HG03060 (cell line): ENCODE measurements around the gene FNBP1L.

Experiments used
- ATAC-seq: cut with Tn5 transposase; IDR thresholded peaks from one replicate; pipeline ENCODE4 v1.9.1; 2021; ENCODE audit warnings: low read depth, moderate number of reproducible peaks; ENCODE audit not compliant: unreplicated experiment

Gene FNBP1L

DNA sequence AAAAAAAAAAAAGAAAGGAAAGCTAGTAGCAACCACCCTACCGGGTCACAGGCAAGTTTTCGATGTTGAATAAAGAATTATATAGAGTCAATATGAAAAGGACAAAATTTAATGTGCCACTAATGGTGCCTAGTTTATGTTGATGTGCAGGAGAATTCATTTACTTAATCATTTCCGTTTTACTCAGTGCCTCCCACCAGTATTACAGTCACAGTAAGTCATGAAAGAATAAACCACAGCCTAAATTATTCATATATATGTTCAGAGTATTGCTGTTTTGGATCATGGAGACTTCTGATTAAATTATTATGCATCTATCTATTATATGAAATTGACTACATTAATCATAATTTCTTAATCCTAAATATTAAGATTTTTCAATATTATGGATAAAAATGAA lies 35.3 kb downstream of the FNBP1L start:
- ATAC-seq = no peak

DNA sequence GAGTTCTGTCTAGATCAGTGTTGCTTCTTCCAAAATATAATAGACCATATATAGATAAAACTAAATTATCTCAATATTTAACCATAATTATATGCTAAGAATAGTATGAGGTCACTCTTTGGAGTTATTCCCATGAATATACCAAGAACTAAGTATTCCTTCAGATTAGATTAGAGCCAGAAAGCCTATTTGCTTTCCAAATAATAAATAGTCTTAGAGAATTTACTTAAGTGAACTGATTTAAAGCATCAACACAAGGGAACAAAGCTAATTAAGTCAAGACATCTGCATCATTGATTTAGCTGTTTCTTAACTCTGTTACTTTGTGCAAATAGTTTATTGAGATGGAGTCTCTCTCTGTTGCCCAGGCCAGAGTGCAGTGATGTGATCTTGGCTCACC lies 35.7 kb downstream of the FNBP1L start:
- ATAC-seq = no peak

DNA sequence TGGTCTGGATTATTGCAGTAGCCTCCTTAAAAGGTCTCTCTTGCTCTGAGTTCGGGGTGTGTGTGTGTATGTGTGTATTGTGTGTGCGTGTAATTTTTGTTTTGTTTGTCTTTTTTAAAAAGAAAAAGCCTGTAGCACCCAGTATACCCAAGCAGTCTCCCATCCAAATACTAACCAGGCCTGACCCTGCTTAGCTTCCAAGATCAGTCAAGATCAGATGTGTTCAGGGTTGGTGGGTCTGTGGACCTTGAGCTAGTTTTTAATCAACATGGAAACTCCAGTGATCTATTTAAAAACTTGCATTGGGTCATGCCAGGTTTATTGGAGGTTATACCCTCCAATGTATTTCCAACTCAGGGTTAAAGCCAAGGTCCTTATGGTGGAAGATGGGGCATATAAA lies 40.3 kb downstream of the FNBP1L start:
- ATAC-seq = no peak

DNA sequence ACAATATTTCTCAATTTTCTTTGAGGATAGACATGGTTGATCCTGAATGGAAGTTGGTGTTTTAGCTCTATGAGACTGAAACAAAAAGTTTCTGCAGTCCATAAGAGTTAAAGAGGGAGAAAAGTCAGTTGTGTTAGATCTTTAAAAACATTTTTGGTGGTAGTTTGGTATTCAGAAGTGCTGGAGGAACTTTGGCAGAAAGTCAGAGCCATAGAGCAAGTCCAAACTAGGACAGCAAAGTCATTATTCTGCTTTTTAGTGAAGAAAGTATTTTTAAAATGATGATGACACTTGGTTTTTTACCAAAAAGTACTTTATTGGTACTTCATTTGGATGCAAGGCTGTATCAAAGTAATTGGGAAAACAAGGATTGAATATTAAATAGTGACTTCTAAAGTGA lies 41.8 kb downstream of the FNBP1L start:
- no peak for ATAC-seq

DNA sequence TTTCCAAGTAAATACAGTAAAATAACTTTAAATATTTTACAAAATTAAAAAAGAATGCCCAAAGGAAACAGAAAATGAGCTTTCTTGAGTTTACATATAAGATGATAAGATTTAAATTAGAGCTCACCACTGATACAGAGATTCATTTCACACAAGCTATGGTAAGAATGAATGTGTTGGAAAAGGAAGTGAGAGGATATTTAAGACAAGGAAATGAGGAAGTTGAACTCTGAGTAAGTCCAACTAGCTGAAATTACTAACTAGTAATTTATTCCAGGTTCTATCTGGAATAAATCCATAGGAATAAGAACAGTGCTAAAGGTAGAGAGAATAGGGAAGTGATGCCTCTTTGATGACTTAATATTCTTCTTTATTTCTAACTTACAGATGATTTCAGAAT lies 42.4 kb downstream of the FNBP1L start:
- no peak for ATAC-seq

DNA sequence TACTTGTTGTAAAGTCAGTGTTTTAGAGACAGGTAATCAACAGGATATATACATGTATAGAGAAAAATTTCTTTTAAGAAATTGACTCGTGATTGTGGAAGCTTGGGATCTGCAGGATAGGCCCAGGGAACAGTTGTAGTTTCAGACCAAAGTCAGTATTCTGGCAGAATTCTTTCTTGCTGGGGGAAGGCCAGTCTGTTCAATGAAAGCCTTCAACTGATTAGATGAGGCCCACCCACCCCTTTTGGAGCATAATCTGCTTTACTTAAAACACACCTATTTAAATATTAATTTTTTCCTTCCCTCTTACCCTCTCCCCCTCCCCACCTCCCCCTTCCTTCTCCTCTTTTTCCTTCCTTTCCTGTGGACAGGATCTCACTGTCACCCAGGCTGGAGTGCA lies 48.0 kb downstream of the FNBP1L start:
- no peak for ATAC-seq

DNA sequence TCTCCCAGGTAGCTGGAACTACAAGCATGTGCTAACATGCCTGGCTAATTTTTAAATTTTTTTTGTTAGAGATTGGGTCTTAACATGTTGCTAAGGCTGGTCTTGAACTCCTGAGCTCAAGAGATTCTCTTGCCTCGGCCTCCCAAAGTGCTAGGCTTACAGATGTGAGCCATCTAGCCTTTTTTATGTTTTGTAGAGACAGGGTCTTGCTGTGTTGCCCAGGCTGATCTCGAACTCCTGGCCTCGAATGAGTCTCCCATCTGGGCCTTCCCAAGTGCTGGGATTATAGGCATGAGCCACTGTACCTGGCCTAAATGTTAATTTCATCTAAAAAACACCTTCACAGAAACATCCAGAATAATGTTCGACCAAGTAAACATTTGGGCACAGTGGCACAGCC lies 48.6 kb downstream of the FNBP1L start:
- ATAC-seq = no peak

DNA sequence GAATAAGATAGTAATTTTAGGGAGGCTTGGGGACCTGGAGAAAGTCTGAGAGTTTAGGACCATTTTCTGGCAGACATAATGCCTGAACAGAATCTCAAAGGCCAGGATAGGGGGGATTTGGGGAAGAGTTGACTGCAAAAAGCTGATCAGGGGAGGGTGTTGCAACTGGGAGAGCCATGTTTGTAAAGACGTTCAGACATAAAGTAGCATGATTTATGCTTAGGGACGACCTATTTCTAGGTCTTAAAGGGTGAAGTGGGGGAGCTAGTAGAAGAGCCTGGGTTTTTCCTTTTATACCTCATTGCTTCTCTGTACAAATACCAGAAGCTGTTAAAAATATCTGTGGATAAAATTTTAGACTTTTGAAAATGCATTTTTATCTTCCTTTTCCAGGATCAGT lies 51.2 kb downstream of the FNBP1L start:
- no peak for ATAC-seq

DNA sequence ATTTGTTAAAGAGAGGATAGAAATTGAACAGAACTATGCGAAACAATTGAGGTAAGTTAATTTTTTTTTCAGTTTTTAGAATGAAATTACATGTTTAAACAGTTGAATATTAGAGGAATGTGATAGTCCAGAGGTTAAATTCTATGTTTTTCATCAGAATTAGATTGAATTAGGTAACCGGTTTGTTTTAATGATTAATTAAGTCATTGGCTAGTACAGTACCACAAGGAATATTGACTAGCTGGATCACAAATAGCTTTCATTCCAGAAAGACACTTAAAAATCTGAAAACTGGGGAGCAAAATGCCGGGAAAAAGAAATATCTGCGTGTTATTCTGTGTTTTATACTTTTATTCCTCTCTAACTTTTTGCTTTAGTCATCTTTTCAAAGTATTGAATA lies 51.6 kb downstream of the FNBP1L start:
- no peak for ATAC-seq

DNA sequence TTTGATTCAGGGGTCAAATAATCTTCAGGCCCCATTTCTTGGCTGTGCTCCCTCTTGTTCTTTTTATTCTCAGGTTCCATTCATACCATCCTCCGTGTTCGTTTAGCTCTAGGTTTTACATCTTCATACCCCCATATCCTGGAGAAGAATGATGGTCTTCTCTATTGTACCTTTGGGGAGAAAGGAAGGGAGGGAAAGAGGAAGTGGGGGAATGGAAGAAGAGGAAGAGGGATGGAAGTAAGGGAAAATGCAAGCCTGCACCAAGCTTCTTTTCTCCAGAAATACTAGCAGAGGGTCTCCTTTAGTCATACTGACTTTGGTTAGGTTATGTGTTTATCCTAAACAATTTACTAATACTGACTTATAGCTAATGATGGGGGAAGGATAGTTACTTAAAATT lies 52.4 kb downstream of the FNBP1L start:
- ATAC-seq = no peak

DNA sequence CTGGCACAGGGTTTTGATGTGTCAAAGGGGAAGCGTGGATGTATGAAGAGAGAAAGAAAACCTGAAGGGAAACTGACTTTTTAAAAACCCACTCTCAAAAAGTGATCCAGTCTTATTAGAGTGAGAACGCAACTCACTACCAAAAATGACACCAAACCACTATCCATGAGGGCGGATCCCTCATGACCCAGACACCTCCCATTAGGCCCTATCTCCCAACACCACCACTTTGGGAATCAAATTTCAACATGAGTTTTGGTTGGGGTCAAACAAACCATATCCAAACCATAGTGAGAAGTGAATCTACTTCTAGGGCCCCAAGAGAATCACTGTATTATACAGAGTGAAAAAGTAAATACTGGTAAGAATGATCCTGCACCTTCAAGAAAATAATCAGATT lies 53.5 kb downstream of the FNBP1L start:
- ATAC-seq = no peak

DNA sequence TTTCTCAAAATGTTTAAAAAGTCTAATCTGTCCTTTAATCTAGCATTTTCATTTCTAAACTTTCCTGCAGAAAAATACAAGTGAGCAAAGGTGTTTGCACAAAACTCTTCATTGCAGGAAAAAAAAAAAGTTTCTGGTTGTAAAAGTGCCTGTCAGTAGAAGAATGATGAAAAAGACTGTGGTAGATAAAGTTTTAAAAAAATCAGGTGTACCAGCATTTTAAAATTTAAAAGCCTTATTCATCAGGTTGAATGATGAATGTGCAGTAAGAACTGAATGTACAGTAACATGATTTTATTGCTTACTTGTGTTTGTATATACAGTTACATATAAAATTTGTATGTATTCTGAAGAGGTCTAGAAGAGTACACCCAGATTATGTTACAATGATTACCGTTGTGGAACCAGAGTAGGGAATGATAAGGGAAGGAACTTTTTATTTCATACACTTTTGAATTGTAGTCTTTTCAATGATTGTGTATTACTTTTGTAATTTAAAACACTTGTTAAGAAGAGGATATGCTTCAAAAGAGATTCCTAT lies 54.0 kb downstream of the FNBP1L start:
- no peak for ATAC-seq

DNA sequence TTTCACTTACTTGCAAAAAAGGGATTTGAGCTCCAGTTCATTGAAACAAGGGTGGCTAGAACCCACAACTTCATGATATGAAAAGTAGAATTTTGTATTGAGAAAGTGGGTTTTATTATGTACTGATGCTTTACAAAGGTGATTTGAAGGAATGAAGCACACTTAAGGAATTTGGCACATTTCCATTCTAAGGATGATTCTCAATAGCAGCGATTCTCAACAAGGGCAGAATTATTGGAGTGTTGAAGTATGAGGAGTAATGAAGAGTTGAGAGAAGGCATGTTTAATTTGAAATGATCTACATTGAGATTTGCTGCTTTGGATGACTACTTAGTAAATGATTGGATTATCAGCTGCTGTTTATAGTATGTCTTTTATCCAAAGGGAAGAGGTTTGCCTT lies 54.7 kb downstream of the FNBP1L start:
- ATAC-seq = no peak

DNA sequence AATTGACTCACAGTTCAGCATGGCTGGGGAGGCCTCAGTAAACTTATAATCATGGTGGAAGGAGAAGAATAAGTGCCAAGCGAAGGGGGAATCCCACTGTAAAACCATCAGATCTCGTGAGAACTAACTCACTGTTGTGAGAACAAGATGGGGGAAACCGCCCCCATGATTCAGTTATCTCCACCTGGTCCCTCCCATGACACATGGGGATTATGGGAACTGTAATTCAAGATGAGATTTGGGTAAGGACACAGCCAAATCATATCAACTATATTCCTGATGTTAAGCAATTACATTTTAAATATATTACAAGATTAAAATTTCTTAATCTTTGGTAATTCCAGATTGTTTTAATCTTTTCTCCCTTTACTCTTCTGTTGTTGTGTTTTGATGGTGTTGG lies 55.2 kb downstream of the FNBP1L start:
- ATAC-seq = no peak

DNA sequence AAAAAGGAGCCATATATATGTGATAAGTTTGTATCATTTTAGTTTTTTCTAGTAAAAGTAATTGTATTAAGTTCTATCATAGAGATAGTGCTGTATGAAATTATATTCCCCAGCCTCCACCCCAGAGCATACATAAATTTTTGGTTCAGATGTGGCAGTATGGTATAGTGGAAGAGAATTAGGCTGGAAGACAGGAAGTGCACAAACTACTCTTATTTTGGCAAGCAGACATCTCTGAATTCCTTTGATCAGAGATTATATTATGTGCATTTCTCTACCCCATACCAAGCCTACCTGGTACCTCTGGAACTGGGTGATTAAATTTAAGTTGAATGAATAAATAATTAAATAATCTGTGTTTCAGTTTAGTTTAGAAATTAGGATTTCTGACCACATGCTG lies 55.9 kb downstream of the FNBP1L start:
- no peak for ATAC-seq

DNA sequence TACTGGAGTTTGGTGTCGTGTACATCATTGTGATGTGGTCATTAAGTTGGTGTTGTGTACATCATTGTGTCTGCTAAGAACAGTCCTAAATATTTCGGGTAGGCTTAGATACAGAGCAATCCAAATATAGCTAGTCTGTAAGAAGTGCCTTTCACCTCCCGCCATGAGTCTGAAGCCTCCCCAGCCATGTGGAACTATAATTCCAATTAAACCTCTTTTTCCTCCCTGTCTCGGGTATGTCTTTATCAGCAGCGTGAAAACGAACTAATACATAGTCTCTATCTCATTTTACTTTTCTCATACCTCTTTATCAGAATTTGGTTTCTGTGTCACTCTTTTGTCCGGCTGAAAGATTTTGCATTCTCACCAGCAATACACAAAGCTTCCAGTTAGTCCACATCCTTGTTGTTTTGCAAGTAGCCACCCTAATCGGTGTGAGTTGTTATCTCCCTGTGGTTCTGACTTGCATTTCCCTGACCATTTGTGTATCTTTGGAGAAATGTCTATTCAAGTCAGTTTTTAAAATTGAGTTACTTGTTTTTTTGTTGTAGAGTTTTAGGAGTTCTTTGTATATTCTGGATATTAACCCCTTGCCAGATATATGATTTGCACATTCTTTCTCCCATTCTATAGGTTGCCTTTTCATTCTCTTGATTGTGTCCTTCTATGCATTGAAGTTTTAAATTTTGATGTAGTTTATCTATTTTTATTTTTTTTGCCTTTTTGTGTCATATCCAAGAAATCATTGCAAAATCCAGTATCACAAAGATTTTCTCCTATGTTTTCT lies 56.5 kb downstream of the FNBP1L start:
- ATAC-seq = no peak

DNA sequence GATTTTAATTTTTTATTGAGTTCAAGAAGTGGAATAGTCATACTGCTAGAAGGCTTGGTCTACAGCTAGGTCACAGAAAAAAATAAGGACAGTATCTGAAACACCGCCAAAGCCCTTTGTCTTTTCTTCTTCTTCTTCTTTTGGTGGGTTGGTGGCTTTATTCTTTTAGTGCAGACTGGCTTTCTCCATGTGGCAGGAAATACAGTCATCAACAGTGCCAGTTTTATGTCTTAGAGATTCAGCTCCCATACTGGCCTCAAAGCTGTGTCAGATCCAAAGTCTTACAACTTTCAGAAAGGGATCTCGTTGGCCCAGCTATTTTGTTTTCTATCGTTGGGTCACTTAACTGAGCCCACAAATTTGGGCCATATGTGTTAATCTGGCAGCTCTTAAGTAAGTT lies 58.2 kb downstream of the FNBP1L start:
- ATAC-seq = no peak

DNA sequence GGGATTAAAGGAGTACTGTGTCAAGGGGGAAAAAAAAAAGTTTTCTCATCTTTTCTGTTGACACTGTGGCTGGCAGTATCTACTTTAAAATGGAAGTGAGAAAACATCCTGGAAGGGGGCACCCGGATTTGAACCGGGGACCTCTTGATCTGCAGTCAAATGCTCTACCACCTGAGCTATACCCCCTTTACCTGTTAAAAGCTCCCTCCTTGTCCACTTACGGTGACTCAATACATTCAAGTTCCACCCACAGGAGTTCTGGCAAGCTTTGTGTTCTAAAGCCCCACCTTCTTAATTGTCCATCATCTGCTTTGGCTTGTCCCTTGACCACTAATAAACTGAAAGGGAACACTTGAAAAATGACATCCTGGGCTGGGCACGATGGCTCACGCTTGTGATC lies 68.2 kb downstream of the FNBP1L start:
- no peak for ATAC-seq

DNA sequence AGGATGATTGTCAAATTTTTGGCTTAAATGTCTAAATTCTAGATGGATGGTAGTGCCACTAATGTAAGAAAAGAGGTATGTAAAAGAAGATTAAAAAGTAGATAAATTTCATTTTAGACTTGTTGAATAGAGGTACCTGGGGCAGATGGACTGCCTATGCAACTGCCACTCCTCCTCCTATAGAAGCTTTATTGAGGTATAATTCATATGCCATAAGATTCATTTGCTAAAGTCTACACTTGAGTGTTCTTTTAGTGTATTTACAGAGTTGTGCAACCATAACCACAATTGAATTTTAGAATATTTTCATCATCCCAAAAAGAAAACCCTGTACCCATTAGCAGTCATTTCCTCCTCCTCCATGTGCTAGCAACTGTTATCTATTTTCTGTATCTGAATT lies 70.6 kb downstream of the FNBP1L start:
- ATAC-seq = no peak

DNA sequence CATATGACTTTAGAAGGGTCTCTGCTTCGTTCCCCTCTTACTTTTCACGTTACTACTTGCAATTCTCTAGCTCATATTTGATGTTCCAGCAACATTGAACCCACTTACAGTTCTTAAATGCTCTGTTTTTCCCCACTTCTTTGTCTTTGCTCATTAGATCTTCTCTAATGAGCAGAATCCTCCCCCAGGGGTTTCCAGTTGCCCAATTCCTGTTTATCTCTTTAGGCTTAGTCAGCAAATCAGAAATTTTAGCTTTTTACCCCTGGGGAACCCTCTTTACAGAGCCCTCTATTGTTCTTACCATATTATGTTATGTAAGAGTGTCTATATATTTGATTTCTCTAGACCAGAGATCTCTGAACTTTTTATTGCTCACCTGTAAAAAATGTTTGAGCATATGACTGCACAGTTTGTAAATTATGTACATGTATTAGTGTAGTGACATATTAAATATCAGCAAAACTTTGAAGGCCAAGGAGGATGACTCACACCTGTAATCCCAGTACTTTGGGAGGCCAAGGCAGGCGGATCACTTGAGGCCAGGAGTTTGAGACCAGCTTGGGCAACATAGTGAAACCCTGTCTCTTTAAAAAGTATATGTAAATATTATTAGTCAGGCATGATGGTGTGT lies 71.4 kb downstream of the FNBP1L start:
- ATAC-seq = no peak

DNA sequence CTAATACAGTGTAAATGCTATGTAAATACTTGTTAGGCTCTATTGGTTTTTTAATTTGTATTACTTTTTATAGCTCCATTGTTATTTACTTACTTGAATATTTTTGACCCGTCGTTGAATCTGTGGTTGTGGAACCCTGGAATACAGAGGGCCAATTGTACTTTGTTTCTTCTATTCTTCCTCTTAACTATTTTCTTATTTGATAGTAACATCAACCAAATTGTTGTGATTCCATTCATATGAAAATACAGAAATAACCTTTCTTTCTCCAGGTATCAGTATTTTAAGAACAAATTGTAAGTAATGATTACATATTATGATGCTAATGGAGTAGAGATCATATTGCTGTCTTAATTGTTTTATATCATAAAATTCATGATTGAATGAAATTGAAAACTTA lies 73.7 kb downstream of the FNBP1L start:
- no peak for ATAC-seq

DNA sequence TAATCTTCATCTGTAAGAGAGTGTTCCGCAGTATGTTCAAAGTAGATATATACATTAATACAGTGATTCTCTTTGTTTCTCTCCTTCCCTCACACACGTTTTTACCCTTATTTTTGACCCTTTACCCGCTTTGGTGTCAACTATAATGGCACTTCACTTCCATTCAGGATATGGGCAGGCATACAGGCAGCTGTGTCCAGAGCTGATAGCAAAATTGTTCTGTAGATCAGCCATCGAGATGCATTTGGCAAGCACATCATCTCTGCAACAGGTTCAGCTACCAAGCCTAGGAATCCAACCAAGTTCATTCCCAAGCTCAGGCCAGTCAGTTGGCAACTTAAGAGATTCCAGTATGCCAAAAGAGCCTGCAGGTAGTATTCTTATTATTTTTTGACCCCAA lies 74.8 kb downstream of the FNBP1L start:
- ATAC-seq = no peak
